Epithelial cell of esophagus (primary cell): ENCODE results near the gene EFCAB7.

Experiments used
- DNase-seq: peaks from one replicate; pipeline ENCODE4 v3.0.0; 2010; ENCODE audit warnings: low read depth
- H3K4me3 ChIP-seq: 2 replicates; pipeline ENCODE4 v1.5.1; 2011; ENCODE audit warnings: mild to moderate bottlenecking, low read length, control low read depth
- TF ChIP-seq, protein P1 (sequence below): IDR thresholded peaks from 2 replicates; pipeline ENCODE4 v1.5.1; 2011; ENCODE audit warnings: low read depth, mild to moderate bottlenecking, low read length, control low read depth, inconsistent platforms; ENCODE audit not compliant: insufficient read depth; ENCODE audit errors: missing control alignments

EFCAB7 gene

DNA sequence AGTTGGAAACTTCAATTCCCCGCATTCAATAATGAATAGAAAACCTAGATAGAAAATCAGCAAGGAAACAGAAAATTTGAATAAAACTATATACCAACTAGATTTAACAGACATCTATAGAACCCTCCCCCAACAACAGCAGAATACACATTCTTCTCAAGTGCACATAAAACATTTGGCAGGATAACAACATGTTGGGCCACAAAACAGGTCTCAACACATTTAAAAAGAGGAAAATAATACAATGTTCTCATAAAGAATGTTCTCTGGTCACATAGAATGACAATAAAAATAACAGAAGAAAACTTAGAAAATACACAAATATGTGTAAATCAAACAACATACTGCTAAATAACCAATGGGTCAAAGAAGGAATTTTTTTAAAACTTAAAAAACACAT is 25.2 kb upstream of the EFCAB7 start:
- DNase-seq: peak; percentile 29
- TF ChIP-seq, protein P1, sequence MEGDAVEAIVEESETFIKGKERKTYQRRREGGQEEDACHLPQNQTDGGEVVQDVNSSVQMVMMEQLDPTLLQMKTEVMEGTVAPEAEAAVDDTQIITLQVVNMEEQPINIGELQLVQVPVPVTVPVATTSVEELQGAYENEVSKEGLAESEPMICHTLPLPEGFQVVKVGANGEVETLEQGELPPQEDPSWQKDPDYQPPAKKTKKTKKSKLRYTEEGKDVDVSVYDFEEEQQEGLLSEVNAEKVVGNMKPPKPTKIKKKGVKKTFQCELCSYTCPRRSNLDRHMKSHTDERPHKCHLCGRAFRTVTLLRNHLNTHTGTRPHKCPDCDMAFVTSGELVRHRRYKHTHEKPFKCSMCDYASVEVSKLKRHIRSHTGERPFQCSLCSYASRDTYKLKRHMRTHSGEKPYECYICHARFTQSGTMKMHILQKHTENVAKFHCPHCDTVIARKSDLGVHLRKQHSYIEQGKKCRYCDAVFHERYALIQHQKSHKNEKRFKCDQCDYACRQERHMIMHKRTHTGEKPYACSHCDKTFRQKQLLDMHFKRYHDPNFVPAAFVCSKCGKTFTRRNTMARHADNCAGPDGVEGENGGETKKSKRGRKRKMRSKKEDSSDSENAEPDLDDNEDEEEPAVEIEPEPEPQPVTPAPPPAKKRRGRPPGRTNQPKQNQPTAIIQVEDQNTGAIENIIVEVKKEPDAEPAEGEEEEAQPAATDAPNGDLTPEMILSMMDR: no peak
- H3K4me3 ChIP-seq: no peak overlapping the region

DNA sequence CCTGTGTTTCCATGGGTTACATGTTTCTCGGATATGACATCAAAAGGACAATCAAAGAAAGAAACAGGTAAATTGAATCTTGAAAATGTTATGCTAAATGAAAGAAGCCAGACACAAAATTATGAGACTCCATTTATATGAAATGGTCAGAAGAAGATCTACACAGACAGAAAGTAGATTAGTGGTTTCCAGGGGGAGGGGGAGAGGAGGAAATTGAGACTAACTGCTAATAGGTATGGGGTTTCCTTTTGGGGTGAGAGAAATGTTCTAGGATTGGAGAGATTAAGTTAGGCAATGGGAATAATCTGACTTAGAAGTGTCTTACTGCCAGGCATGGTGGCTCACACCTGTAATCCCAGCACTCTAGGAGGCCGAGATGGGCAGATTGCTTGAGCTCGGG is 22.1 kb upstream of the EFCAB7 start:
- no peak for DNase-seq
- TF ChIP-seq, protein P1: no peak
- no peak overlapping the region for H3K4me3 ChIP-seq

- no peak for DNase-seq
- TF ChIP-seq, protein P1: no peak
These were observed 16.5 kb upstream of the EFCAB7 start for GRCh38 chr1:63506782-63507181.

DNA sequence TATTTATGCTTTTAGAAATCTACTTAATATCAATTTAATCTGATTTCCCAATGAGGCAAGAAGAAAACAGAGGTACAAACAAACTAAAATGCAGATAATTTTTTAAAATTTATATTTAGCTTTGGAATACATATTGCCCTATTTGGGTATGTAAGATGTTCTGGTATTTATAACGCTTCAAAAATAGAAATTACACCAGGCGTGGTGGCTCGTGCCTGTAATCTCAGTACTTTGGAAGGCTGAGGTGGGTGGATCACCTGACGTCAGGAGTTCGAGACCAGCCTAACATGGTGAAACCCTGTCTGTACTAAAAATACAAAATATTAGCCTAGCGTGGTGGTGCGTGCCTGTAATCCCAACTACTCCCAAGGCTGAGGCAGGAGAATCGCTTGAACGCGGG is 13.6 kb upstream of the EFCAB7 start:
- TF ChIP-seq, protein P1: no peak
- DNase-seq: no peak
- H3K4me3 ChIP-seq: no peak overlapping the region

More at GRCh38 chr1:63506782-63507181, 16.5 kb upstream of the EFCAB7 start:
- H3K4me3 ChIP-seq: no peak overlapping the region

- DNase-seq: no peak
- TF ChIP-seq, protein P1: no peak
- H3K4me3 ChIP-seq: no peak overlapping the region
These were observed 10.7 kb upstream of the EFCAB7 start for GRCh38 chr1:63512584-63512983.

- no peak overlapping the region for H3K4me3 ChIP-seq
- TF ChIP-seq, protein P1: no peak
- no peak for DNase-seq
These were observed 6.7 kb upstream of the EFCAB7 start for GRCh38 chr1:63516629-63517028.

DNA sequence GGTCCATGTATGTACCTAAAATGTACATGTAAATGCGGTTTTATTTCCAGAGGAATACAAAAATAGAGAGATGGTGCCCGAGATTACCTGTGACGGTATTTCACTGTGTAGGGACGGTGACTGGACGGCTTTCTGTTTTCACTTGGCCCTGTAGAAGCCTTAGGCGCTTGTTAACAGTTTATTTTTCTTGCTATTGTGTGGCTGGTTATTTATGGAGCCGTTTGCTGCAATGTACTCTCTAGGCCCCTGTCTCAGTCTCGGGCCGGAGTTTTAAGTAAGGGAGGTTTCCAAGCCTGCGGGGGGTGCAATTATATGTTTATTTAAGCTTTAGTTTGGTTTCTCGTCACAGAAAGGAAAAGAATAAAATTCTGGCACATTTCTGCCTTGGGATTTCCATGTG is 413 bp downstream of the EFCAB7 start:
- no peak for DNase-seq
- TF ChIP-seq, protein P1: no peak
- peak overlapping the region; percentile 56 for H3K4me3 ChIP-seq
